Tibial nerve (tissue), 4 donors: ENCODE measurements around the gene ZBTB40.

Experiments used
- EP300 ChIP-seq, 2 donors: sonication (generic); formaldehyde crosslinking; IDR thresholded peaks; one replicate each; pipeline ENCODE4 v1.6.1; 2017; ENCODE audit warnings: antibody characterized with exemption in 2 of 2, mild to moderate bottlenecking in 1 of 2
- POLR2A ChIP-seq, 2 donors: fragments of 450-650 bp; IDR thresholded peaks; one replicate each; pipeline ENCODE4 v1.6.1; 2017; ENCODE audit warnings: antibody characterized with exemption in 2 of 2, mild to moderate bottlenecking in 2 of 2, moderate library complexity in 2 of 2
- TF ChIP-seq, protein P1 (sequence below), 5 experiments: fragments of 200-600 bp in 3 of 5; fragments of 450-650 bp in 2 of 5; sonication (generic) in 3 of 5; IDR thresholded peaks; one replicate each; pipeline ENCODE4 v1.5.1; 2016 to 2019; ENCODE audit warnings: antibody characterized with exemption in 5 of 5, mild to moderate bottlenecking in 3 of 5, moderate library complexity in 2 of 5

DNA sequence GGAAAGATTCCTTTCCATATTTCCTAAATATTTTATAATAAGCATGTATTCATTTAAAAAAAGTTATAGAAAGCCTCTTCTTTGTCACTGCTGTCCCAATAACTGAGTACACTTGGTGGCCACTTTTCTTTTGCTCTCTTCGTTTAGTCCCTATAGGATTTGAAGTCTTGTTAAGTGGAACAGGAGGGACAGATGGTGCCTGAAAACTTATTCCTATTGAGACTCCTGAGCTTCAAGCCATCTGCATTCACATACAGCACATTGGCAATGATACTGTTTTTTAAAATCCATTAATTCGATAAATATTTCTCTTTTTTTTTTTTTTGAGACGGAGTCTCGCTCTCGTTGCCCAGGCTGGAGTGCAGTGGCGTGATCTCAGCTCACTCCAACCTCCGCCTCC, 2.0 kb upstream of the ZBTB40 start:
- TF ChIP-seq, protein P1, sequence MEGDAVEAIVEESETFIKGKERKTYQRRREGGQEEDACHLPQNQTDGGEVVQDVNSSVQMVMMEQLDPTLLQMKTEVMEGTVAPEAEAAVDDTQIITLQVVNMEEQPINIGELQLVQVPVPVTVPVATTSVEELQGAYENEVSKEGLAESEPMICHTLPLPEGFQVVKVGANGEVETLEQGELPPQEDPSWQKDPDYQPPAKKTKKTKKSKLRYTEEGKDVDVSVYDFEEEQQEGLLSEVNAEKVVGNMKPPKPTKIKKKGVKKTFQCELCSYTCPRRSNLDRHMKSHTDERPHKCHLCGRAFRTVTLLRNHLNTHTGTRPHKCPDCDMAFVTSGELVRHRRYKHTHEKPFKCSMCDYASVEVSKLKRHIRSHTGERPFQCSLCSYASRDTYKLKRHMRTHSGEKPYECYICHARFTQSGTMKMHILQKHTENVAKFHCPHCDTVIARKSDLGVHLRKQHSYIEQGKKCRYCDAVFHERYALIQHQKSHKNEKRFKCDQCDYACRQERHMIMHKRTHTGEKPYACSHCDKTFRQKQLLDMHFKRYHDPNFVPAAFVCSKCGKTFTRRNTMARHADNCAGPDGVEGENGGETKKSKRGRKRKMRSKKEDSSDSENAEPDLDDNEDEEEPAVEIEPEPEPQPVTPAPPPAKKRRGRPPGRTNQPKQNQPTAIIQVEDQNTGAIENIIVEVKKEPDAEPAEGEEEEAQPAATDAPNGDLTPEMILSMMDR (IDR thresholded peaks at IDR 0.05): no peak
- TF ChIP-seq POLR2A (IDR thresholded peaks at IDR 0.05) (no peak), EP300 (IDR thresholded peaks at IDR 0.05) (no peak)
